Measurements from ENCODE around the gene BSG. TPM values are rescaled to one million over a fixed set of nuclear protein-coding genes. Genes with fewer than 3 reads are reported as not detected.
A peak's percentile ranks its signal among the peaks of the same experiment; 100 is the strongest.

BSG gene
- total RNA-seq, 1 donor from 2014 or later: 330 TPM

GRCh38 chr19:629961-630714 lies 57.7 kb downstream of the BSG start:
- no peak for DNase-seq (ENCODE audit: low spot score)
- no peak overlapping the region for H3K27ac ChIP-seq
- H3K79me2 ChIP-seq (ENCODE audit: low read depth): peaks cover 28% of the 10 kb centered on the region
- no peaks in the 10 kb centered on the region for H3K27me3 ChIP-seq
- H3K9ac ChIP-seq: no peak overlapping the region
- peaks cover 5% of the 10 kb centered on the region for H3K4me1 ChIP-seq
- H3K4me2 ChIP-seq: no peak overlapping the region
- H3K36me3 ChIP-seq: no peaks in the 10 kb centered on the region
- peaks cover 16% of the 10 kb centered on the region for H3K36me3 Mint-ChIP-seq
- no peak overlapping the region for H2AFZ ChIP-seq (replicated peaks)
- peaks cover 7% of the 10 kb centered on the region for H3F3A ChIP-seq (ENCODE audit: low read depth)
- H3K4me1 Mint-ChIP-seq: peaks cover 21% of the 10 kb centered on the region
- H3K27ac Mint-ChIP-seq: no peak overlapping the region
- H3K9me3 Mint-ChIP-seq: no peaks in the 10 kb centered on the region
- no peak for TF ChIP-seq CTCF (IDR thresholded peaks at IDR 0.05)
- no peak for TF ChIP-seq EZH2phosphoT487 (IDR thresholded peaks at IDR 0.05)
- no peak for TF ChIP-seq EZH2 (IDR thresholded peaks at IDR 0.05)
- H4K20me1 ChIP-seq (ENCODE audit: low read depth): peaks cover 46% of the 10 kb centered on the region
- H3K4me3 Mint-ChIP-seq: no peak overlapping the region
- no peaks in the 10 kb centered on the region for H3K9me3 ChIP-seq (ENCODE audit: low read depth)
- no peak overlapping the region for H3K4me3 ChIP-seq
- peaks cover 5% of the 10 kb centered on the region for H3K27me3 Mint-ChIP-seq (ENCODE audit: insufficient read depth, low read depth)

- Mint-ChIP-seq H3K4me1 (peaks cover 16% of the 10 kb centered on the region), H3K4me3 (peak overlapping the region; percentile 97), H3K27ac (peak overlapping the region; percentile 78), H3K27me3 (ENCODE audit: insufficient read depth, low read depth) (peaks cover 7% of the 10 kb centered on the region), H3K36me3 (peaks cover 11% of the 10 kb centered on the region), H3K9me3 (no peaks in the 10 kb centered on the region)
- peak overlapping the region; percentile 59 for H3K9ac ChIP-seq
- peak; percentile 77 for DNase-seq (ENCODE audit: low spot score)
- peak overlapping the region; percentile 40 for H2AFZ ChIP-seq (replicated peaks)
- peaks cover 12% of the 10 kb centered on the region for H3K27me3 ChIP-seq
- peaks cover 13% of the 10 kb centered on the region for H3F3A ChIP-seq (ENCODE audit: low read depth)
- H3K36me3 ChIP-seq: no peaks in the 10 kb centered on the region
- peaks cover 5% of the 10 kb centered on the region for H3K4me1 ChIP-seq
- peaks cover 28% of the 10 kb centered on the region for H3K79me2 ChIP-seq (ENCODE audit: low read depth)
- no peak overlapping the region for H3K27ac ChIP-seq
- peaks cover 43% of the 10 kb centered on the region for H4K20me1 ChIP-seq (ENCODE audit: low read depth)
- H3K4me2 ChIP-seq: peak overlapping the region; percentile 94
- no peak for TF ChIP-seq EZH2phosphoT487 (IDR thresholded peaks at IDR 0.05)
- peak; percentile 8 for TF ChIP-seq EZH2 (IDR thresholded peaks at IDR 0.05)
- TF ChIP-seq CTCF (IDR thresholded peaks at IDR 0.05): peak; percentile 1
- H3K4me3 ChIP-seq: peak overlapping the region; percentile 92
- H3K9me3 ChIP-seq (ENCODE audit: low read depth): no peaks in the 10 kb centered on the region
Observed at GRCh38 chr19:632579-633067, 60.2 kb downstream of the BSG start.

Other genes starting within 250 kb of the BSG start
- gene MIER2, start 227.8 kb upstream of the BSG start, total RNA-seq (ENCODE audit: low replicate concordance): 12.9 and 20.6 TPM in 2 replicates
- 2.3 and 18.6 TPM in 2 replicates for gene C2CD4C, start 163.4 kb upstream of the BSG start, total RNA-seq (ENCODE audit: low replicate concordance)
- gene SHC2, start 111.6 kb upstream of the BSG start, total RNA-seq (ENCODE audit: low replicate concordance): 3.2 and 15.9 TPM in 2 replicates
- 0.09 TPM in 1 of 2 replicates, not detected in the other for gene MADCAM1, start 76.1 kb upstream of the BSG start, total RNA-seq (ENCODE audit: low replicate concordance)
- 9.4 and 31.1 TPM in 2 replicates for gene TPGS1, start 65.1 kb upstream of the BSG start, total RNA-seq (ENCODE audit: low replicate concordance)
- gene CDC34, start 40.8 kb upstream of the BSG start, total RNA-seq (ENCODE audit: low replicate concordance): 42.5 and 92.6 TPM in 2 replicates
- gene GZMM, start 28.5 kb upstream of the BSG start, total RNA-seq (ENCODE audit: low replicate concordance): not detected in 2 replicates
- 0.06 TPM in 1 of 2 replicates, not detected in the other for gene HCN2, start 17.3 kb downstream of the BSG start, total RNA-seq (ENCODE audit: low replicate concordance)
- gene POLRMT, start 60.9 kb downstream of the BSG start, total RNA-seq (ENCODE audit: low replicate concordance): 14.1 and 68.6 TPM in 2 replicates
- gene FGF22, start 67.3 kb downstream of the BSG start, total RNA-seq (ENCODE audit: low replicate concordance): 0.37 TPM in 1 of 2 replicates, not detected in the other
- gene RNF126, start 90.6 kb downstream of the BSG start, total RNA-seq (ENCODE audit: low replicate concordance): 9.7 and 50.9 TPM in 2 replicates
- 2.4 and 21.9 TPM in 2 replicates for gene FSTL3, start 103.8 kb downstream of the BSG start, total RNA-seq (ENCODE audit: low replicate concordance)
- not detected in 2 replicates for gene PRSS57, start 122.9 kb downstream of the BSG start, total RNA-seq (ENCODE audit: low replicate concordance)
- gene PALM, start 136.3 kb downstream of the BSG start, total RNA-seq (ENCODE audit: low replicate concordance): 13.9 and 40.7 TPM in 2 replicates
- gene MISP, start 178.5 kb downstream of the BSG start, total RNA-seq (ENCODE audit: low replicate concordance): not detected in 2 replicates
- 237 and 543 TPM in 2 replicates for gene PTBP1, start 224.9 kb downstream of the BSG start, total RNA-seq (ENCODE audit: low replicate concordance)
- gene PLPPR3, start 249.4 kb downstream of the BSG start, total RNA-seq (ENCODE audit: low replicate concordance): 15.6 and 91.6 TPM in 2 replicates